NCI-H226 (cell line): ENCODE results near the gene HEY2.
"Not testable (repeated sequence)": the region's sequence is repeated elsewhere in the genome, so short reads cannot be mapped to it uniquely, and the experiment has no call there.

Experiments
- DNase-seq: peaks from one replicate; pipeline ENCODE4 v3.0.0-alpha.2; 2015

Gene HEY2

GRCh38 chr6:125797120-125797885 lies 47.9 kb downstream of the HEY2 start:
- DNase-seq = no peak

GRCh38 chr6:125797886-125798444 lies 48.5 kb downstream of the HEY2 start:
- no peak for DNase-seq

GRCh38 chr6:125798734-125799508 lies 49.5 kb downstream of the HEY2 start:
- DNase-seq = peak; percentile 55

GRCh38 chr6:125802383-125802782 lies 53.0 kb downstream of the HEY2 start:
- DNase-seq = no peak

GRCh38 chr6:125802943-125803377 lies 53.5 kb downstream of the HEY2 start:
- DNase-seq = no peak

- no peak for DNase-seq
Observed at GRCh38 chr6:125804264-125804663, 54.8 kb downstream of the HEY2 start.

- DNase-seq = not testable (repeated sequence)
Observed at GRCh38 chr6:125804866-125805425, 55.5 kb downstream of the HEY2 start.

GRCh38 chr6:125806813-125807212 lies 57.4 kb downstream of the HEY2 start:
- DNase-seq = no peak

GRCh38 chr6:125807293-125807692 lies 57.9 kb downstream of the HEY2 start:
- DNase-seq = peak; percentile 36

- DNase-seq = peak; percentile 29
Observed at GRCh38 chr6:125808060-125808459, 58.6 kb downstream of the HEY2 start.

- no peak for DNase-seq
Observed at GRCh38 chr6:125808591-125808990, 59.2 kb downstream of the HEY2 start.

GRCh38 chr6:125809570-125810170 lies 60.2 kb downstream of the HEY2 start:
- no peak for DNase-seq

- no peak for DNase-seq
Observed at GRCh38 chr6:125810445-125810844, 61.0 kb downstream of the HEY2 start.
